Measurements from ENCODE around the gene HBZ. TPM values are rescaled to one million over a fixed set of nuclear protein-coding genes. Genes with fewer than 3 reads are reported as not detected.

The HBZ gene
- total RNA-seq, 1 experiment from 2014 or later, result not detected

DNA sequence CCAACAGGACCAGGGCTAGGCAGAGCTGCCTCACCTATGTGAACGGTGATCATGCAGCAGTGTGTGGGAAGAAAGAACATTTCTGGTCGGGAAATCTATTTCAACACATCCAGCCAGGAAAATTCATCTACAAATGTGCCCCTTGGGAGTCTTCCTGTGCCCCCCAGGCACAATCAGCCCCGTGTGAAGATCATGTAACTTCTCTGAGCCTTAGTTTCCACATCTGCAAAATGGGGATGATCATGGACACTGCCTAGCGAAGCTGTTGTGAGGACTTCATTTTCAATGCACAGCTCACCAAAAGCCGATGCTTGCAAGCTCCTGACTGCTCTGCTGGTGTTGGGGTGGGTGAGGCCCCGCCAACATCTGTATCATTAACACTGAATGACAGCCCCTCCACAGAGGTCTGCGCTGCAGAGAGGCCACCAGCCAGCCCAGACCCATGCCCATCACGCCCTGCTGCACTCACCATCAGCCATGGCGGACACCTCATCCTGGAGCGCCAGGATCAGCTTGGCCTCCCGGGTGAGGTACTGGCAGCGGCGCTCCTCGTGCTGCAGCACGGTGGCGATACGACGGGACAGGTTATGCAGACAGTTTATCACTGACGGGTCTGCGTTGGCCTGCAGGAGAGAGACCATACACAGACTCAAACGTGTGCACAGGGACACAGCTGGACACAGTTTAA lies 40.1 kb upstream of the HBZ start:
- Histone ChIP-seq H4K20me1 (ENCODE audit: low read length) (no peaks in the 10 kb centered on the region), H3K9me3 (ENCODE audit: low read length) (no peaks in the 10 kb centered on the region), H3K36me3 (ENCODE audit: low read depth, low read length) (peaks cover 13% of the 10 kb centered on the region; the same call in 1 of the 2 replicates), H2AFZ (ENCODE audit: low read length) (no peak overlapping the region), H3K4me2 (ENCODE audit: low read length) (no peak overlapping the region), H3K79me2 (ENCODE audit: low read length) (no peaks in the 10 kb centered on the region), H3K9ac (ENCODE audit: low read length) (no peak overlapping the region), H3K4me1 (ENCODE audit: insufficient read depth, low read length) (peaks cover 20% of the 10 kb centered on the region), H3K27me3 (ENCODE audit: low read length) (no peaks in the 10 kb centered on the region), H3K4me3 (ENCODE audit: low read length) (no peak overlapping the region), H3F3A (ENCODE audit: low read length, unreplicated experiment) (no peaks in the 10 kb centered on the region), H3K27ac (ENCODE audit: low read length) (no peak overlapping the region), H3K9me2 (replicated peaks; ENCODE audit: low read length) (no peaks in the 10 kb centered on the region)
- intact Hi-C loops (cut with micrococcal nuclease), result no loop called here
- ChIA-PET POLR2A (ENCODE audit: unreplicated experiment) (no interaction called here), CTCF (no interaction called here)
- DNase-seq (no peak), ATAC-seq (no peak)
- BruUV-seq (replicated peaks), result no TSS peak
- TF ChIP-seq EZH2 (IDR thresholded peaks at IDR 0.05; ENCODE audit: low read length, unreplicated experiment) (no peak), EZH2phosphoT487 (IDR thresholded peaks at IDR 0.05; ENCODE audit: borderline replicate concordance, low read length) (no peak), CTCF (conservative IDR thresholded peaks at IDR 0.05; ENCODE audit: low read depth, low read length) (no peak)

DNA sequence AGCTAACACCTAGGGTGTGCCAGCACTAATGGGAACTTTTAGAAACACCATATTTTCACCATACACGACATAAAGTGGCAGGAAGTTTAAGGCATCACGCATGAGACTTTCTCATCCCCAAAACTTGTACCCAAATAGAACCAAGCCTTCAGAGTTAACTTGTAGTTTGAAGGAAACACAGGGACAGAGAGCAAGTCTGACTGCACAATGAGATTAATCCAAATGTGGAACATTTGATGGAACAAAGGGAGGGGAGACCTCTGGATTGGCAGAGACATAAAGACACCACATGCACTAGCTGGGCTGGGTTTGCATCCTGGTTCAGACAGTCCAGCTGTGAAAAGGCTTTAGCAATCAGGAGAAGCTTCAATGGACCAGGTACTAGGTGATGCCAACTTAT lies 38.1 kb upstream of the HBZ start:
- intact Hi-C loops (cut with micrococcal nuclease), result no loop called here
- H4K20me1 ChIP-seq (ENCODE audit: low read length), result no peaks in the 10 kb centered on the region
- H3K4me2 ChIP-seq (ENCODE audit: low read length), result no peak overlapping the region
- no peak for ATAC-seq
- peaks cover 13% of the 10 kb centered on the region; the same call in 1 of the 2 replicates for H3K36me3 ChIP-seq (ENCODE audit: low read depth, low read length)
- H3K79me2 ChIP-seq (ENCODE audit: low read length), result no peaks in the 10 kb centered on the region
- H3K4me3 ChIP-seq (ENCODE audit: low read length), result no peak overlapping the region
- no peak for DNase-seq
- POLR2A ChIA-PET (ENCODE audit: unreplicated experiment), result no interaction called here
- H2AFZ ChIP-seq (ENCODE audit: low read length), result no peak overlapping the region
- H3F3A ChIP-seq (ENCODE audit: low read length, unreplicated experiment), result no peaks in the 10 kb centered on the region
- H3K4me1 ChIP-seq (ENCODE audit: insufficient read depth, low read length), result peaks cover 18% of the 10 kb centered on the region
- no peak overlapping the region for H3K9ac ChIP-seq (ENCODE audit: low read length)
- H3K9me3 ChIP-seq (ENCODE audit: low read length), result no peaks in the 10 kb centered on the region
- CTCF ChIA-PET, result no interaction called here
- no TSS peak for BruUV-seq (replicated peaks)
- H3K9me2 ChIP-seq (replicated peaks; ENCODE audit: low read length), result no peaks in the 10 kb centered on the region
- no peak overlapping the region for H3K27ac ChIP-seq (ENCODE audit: low read length)
- no peaks in the 10 kb centered on the region for H3K27me3 ChIP-seq (ENCODE audit: low read length)
- TF ChIP-seq CTCF (conservative IDR thresholded peaks at IDR 0.05; ENCODE audit: low read depth, low read length), result no peak

- ATAC-seq (no peak), DNase-seq (no peak)
- Histone ChIP-seq H3F3A (ENCODE audit: low read length, unreplicated experiment) (no peaks in the 10 kb centered on the region), H3K9me2 (replicated peaks; ENCODE audit: low read length) (no peaks in the 10 kb centered on the region), H3K9me3 (ENCODE audit: low read length) (no peaks in the 10 kb centered on the region), H3K36me3 (ENCODE audit: low read depth, low read length) (peaks cover 13% of the 10 kb centered on the region; the same call in 1 of the 2 replicates), H4K20me1 (ENCODE audit: low read length) (no peaks in the 10 kb centered on the region), H3K9ac (ENCODE audit: low read length) (no peak overlapping the region), H2AFZ (ENCODE audit: low read length) (no peak overlapping the region), H3K4me3 (ENCODE audit: low read length) (no peak overlapping the region), H3K79me2 (ENCODE audit: low read length) (no peaks in the 10 kb centered on the region), H3K4me2 (ENCODE audit: low read length) (no peak overlapping the region), H3K27me3 (ENCODE audit: low read length) (no peaks in the 10 kb centered on the region), H3K4me1 (ENCODE audit: insufficient read depth, low read length) (peaks cover 15% of the 10 kb centered on the region), H3K27ac (ENCODE audit: low read length) (no peak overlapping the region)
- CTCF ChIA-PET, result no interaction called here
- POLR2A ChIA-PET (ENCODE audit: unreplicated experiment), result no interaction called here
- TF ChIP-seq EZH2 (IDR thresholded peaks at IDR 0.05; ENCODE audit: low read length, unreplicated experiment) (no peak), CTCF (conservative IDR thresholded peaks at IDR 0.05; ENCODE audit: low read depth, low read length) (no peak), EZH2phosphoT487 (IDR thresholded peaks at IDR 0.05; ENCODE audit: borderline replicate concordance, low read length) (no peak)
- intact Hi-C loops (cut with micrococcal nuclease), result no loop called here
- BruUV-seq (replicated peaks), result no TSS peak
These were observed 36.4 kb upstream of the HBZ start for GRCh38 chr16:116015-116414.
